GM18520 (cell line): ENCODE data around the gene MARK2.

ENCODE experiments used
- ATAC-seq: cut with Tn5 transposase; IDR thresholded peaks from one replicate; pipeline ENCODE4 v1.9.1; 2021; ENCODE audit not compliant: unreplicated experiment

The MARK2 gene

DNA sequence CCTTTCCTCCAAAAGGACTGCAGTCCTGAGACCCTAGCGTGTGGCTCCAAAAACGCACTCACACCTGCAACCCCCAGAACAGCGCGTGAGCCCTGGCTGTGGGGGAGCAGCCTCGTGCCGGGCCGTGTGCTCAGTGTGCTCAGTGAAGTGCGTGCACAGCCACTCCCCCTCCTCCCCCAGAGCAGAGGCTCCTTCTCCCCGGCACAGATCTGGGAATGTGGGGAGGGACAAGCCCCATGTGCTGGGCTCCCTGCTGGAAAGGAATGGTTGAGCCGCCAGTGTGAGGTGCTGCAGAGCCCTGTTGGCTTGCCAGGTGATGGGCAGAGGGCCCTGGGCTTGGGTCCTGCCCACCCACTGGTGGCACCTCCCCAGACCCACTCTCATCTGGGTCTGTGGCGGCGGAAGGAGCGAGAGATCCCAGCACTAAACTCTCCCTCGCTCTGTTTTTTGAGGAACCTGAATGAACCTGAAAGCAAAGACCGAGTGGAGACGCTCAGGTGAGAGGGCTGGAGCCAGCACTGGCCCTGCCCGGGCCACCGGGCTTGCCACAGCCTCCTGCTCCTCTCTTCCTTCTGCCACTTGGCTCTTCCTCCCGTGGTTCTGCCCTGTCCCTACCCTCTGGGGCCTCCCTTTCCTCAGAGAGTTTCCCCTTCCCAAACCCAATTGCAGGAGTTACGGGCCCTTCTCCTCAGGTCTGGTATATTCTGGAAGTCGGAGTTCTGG lies 69.1 kb downstream of the MARK2 start:
- no peak for ATAC-seq

- no peak for ATAC-seq
Observed at GRCh38 chr11:63908631-63909401, 69.9 kb downstream of the MARK2 start.

GRCh38 chr11:63909591-63910506 lies 70.9 kb downstream of the MARK2 start:
- ATAC-seq, result no peak

DNA sequence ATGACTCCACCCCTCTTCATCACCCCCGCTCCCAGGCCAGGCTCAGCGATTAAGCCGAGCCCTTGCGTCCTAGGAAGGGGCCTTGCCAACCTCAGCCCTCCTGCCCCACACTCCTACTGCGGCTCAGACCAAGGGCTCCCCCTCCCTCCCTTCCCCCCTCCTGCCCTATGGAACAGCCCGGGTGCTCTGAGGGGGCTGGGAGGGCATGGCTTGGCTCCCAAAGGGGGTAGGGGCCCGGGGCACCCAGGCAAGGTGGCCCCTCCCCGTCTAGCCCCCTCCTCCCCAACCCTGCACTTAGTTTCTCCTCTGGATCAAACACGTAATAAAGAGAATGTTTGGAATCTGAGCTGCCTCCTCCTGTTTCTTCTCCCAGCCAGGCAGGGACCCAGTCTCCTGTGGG lies 71.8 kb downstream of the MARK2 start:
- no peak for ATAC-seq

- no peak for ATAC-seq
Observed at GRCh38 chr11:63911440-63911839, 72.5 kb downstream of the MARK2 start.

DNA sequence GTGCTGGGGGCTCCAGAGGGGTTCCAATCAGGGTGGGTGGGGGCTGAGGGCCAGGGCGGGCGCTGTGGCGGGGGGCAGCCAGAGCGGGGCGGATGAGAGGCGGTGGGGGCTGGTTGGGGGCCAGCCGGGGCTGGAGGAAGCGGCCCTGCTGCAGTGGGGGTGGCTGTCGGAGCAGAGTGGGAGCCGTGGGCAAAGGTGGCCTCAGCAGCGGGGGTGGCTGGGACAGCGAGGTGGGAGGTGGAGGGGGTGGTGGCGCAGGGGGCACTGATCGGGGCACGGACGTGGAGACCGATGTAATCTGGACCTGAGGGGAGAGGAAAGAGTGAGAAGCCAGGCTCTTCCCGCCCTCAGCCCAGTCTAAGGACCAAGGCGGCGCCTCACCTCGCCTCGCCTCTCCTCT lies 73.0 kb downstream of the MARK2 start:
- ATAC-seq, result no peak

- no peak for ATAC-seq
Observed at GRCh38 chr11:63912678-63913077, 73.8 kb downstream of the MARK2 start.

DNA sequence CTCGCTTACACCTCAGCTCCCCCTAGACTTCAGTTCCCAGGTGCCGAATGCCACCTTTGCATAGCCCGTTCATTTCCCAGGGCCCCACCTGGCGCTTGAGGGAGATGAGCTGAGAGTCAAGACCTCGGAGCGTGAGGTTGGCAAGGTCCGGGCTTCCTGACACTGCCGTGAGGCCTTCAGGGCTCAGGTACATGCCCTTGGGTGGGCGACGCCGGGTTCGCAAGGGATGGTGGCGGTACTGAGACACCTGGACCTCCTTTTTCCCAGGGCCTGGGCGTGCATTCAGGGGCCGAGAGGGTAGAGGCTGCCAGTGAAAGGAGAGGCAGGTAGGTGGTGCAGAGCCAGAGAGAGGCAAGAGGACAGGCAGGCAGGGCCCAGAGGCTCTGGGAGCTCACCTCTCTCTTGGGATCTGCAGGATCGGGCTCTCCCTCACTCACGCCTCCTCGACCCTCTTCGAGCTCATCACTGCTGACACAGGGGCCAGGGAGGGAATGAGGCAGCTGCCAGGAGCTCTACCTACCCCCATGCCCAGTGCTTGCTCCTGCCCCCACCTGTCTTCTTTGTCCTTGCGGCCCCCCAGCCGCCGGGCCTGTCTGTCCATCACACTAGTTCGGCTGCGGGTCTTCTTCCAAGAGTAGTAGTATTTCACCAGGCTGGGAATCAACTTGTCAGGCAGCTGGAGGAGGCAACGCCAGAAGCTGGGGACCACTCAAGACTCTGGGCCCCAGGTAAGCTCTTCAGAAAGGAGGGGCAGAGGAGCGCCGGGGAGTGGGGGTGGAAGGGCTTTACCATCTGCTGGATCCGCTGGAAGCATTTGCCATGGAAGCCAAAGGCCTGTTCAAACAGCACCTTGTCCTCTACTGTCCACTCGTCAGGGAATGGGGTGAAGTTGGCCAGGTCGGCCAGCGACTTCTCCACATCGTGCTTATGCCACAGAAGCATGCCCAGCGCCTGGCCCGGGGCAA lies 75.2 kb downstream of the MARK2 start:
- no peak for ATAC-seq

- ATAC-seq, result no peak
Observed at GRCh38 chr11:63914896-63915691, 76.2 kb downstream of the MARK2 start.

DNA sequence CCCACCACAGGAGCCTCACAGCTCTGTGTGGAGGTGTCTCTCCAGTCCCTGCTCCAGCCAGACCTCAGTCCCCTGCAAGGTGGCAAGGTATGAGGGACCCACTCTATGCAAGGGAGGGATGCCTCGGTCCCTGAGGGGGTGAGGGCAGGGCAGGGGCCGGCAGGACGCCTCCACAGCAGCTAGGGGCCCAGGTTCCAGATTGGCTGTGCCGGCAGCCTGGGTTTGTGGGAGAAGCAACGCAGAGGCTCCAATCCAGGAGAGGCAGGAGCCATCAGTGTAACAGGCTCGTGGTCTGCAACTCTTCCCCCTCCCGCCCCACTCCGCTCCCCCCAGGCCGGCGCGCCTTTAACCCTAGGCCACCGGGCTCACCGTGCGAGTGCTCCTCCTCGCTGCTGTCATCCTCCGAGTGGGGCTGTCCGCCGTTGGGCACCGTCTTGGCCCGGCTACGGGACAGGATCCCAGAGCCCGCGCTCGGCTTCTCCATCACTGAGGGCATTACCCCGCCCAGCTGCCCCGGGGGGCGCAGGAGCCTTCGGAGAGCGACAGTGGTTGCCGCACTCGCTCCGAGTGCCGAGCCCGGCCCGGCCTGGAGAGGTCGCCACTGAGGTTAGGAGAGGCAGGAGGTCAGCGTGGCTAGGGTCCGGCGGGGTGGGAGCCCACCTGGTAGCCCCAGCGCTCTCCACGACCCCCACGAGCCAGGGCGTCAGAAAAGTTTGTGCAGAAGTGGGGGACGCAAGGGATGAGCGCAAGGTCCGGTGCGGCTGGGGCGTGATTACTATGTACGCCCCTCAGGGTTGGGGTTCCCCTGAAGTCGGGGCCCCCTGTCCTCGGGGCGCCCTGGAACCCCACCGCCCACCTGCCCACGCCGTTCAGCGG lies 77.3 kb downstream of the MARK2 start:
- ATAC-seq, result no peak

GRCh38 chr11:63916837-63917691 lies 78.2 kb downstream of the MARK2 start, which contains the start of gene RCOR2:
TSS of gene RCOR2 (minus strand) at chr11:63917164. CDS start at chr11:63916456, 708 bp downstream.
- ATAC-seq, result no peak

GRCh38 chr11:63917692-63918506 lies 79.0 kb downstream of the MARK2 start:
- ATAC-seq, result no peak

DNA sequence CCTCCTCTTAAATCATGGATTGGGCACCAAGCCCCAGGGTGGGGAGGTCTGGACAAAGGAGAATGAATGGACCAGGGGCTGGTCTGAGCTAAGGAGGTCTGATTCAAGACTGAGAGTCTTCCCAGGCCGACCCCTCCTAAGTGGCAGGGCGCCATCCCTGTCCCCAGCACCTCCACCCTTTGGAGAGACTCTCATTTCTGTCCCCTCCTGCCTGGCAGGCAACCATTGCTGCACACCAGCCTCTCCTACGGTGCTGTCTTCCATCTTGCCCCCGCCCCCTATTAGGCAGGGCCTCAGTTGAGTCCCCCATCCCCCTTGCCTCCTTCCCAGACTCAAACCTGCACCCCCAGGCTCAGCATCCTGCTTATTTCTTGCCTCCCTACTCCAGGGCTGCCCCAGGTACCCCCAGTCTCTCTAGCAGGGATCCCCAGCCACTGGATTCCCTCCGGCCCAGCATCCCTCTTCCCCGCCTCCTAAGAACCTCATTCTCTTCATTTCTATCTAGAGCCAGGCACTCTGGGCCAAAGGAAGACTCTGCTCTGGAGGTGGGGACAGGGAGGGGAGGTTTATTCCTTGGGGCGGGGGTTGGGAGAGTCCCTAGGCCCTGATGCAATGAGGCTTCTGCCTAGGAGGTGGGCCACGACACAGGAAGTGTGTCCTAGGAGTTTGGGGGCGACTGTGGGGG lies 79.7 kb downstream of the MARK2 start:
- ATAC-seq, result no peak

DNA sequence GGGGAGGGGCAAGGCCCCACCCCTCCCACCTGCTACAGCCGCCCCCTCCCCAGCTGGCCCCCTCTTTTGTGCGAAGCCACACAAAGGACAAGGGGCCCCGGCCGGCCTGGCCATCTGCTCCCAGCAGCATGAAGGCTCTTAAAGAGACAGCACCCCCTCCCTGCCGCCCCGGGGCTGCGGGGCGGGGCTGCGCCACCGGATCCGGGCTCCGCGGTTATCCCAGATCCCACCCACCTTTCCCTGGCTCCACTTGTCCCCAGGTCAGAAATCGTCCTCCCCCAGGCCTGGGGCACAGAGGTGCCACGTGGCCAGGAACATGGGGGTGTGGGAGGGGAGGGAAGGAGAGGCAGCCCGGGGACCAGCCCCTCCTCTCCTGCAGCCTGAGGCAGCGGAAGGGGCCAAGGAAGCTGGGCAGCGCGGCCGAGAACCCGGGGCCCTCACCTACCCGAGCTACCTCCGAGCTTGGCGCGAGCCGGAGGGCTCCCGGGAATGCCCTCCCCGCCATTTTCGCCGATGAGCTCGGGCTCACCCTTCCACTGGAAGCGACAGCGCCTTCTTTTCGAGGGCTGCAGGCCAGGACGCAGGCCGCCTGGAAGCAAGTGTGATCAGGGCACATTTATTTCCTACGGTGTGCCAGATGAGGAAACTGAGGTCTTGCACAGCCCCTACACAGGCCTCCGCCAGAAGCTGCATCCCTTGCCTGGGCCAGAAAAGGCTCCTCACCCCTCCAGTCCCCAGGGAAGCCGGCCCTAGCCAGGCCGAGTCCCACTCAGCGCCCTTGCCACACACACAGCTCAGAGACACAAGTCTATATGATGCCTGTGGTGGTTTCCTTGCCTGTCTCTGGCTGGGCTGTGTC lies 80.6 kb downstream of the MARK2 start:
- ATAC-seq, result no peak
